OCI-LY3 (cell line): ENCODE measurements around the gene ETHE1.

Source experiments
- H2AFZ ChIP-seq: fragments of 200-600, 300-600 bp; shearing (Covaris generic); 2 replicates; pipeline ENCODE4 v1.6.0; 2014; ENCODE audit warnings: antibody characterized with exemption, low read depth, low read length
- H3K27ac ChIP-seq: fragments of 200-600, 300-600 bp; sonication (generic); 2 replicates; pipeline ENCODE4 v1.5.1; 2014; ENCODE audit warnings: mild to moderate bottlenecking, low read length, moderate library complexity, mixed read lengths
- H3K27me3 ChIP-seq: fragments of 200-600, 300-600 bp; sonication (generic); 2 replicates; pipeline ENCODE4 v1.6.1; 2014; ENCODE audit warnings: low read depth, low read length, mixed read lengths
- H3K36me3 ChIP-seq: fragments of 200-600, 300-600 bp; sonication (generic); replicated peaks from 2 replicates; pipeline ENCODE3; 2014; ENCODE audit warnings: low read depth, low read length, mixed read lengths
- H3K4me1 ChIP-seq: fragments of 300-600, 200-600 bp; sonication (generic); 2 replicates; pipeline ENCODE4 v1.6.1; 2014; ENCODE audit warnings: low read length, mixed read lengths
- H3K4me2 ChIP-seq: fragments of 200-600, 300-600 bp; sonication (generic); 2 replicates; pipeline ENCODE4 v1.6.1; 2014; ENCODE audit warnings: low read length, mixed read lengths
- H3K4me3 ChIP-seq: fragments of 300-600, 200-600 bp; sonication (generic); 2 replicates; pipeline ENCODE4 v1.5.1; 2014; ENCODE audit warnings: antibody characterized with exemption, mild to moderate bottlenecking, low read length, moderate library complexity
- H3K79me2 ChIP-seq: fragments of 300-600, 200-600 bp; shearing (Covaris generic); 2 replicates; pipeline ENCODE4 v1.6.1; 2014; ENCODE audit warnings: mild to moderate bottlenecking, low read length, mixed read lengths
- H3K9ac ChIP-seq: fragments of 300-600, 200-600 bp; shearing (Covaris generic); 2 replicates; pipeline ENCODE4 v1.6.0; 2014; ENCODE audit warnings: mild to moderate bottlenecking, low read length, moderate library complexity
- H3K9me3 ChIP-seq: fragments of 200-600, 300-600 bp; shearing (Covaris generic); 2 replicates; pipeline ENCODE4 v1.6.1; 2014; ENCODE audit warnings: low read length, mixed read lengths; ENCODE audit not compliant: insufficient read depth
- H4K20me1 ChIP-seq: fragments of 200-600, 300-600 bp; sonication (generic); 2 replicates; pipeline ENCODE4 v1.6.1; 2016; ENCODE audit warnings: low read length, mixed read lengths; ENCODE audit not compliant: insufficient read depth
- CTCF ChIP-seq: fragments of 200-600, 300-600 bp; sonication (generic); IDR thresholded peaks from 2 replicates; pipeline ENCODE4 v1.5.1; 2014; ENCODE audit warnings: antibody characterized with exemption, low read length, low read depth
- EZH2phosphoT487 ChIP-seq: fragments of 200-600 bp; shearing (Covaris generic); IDR thresholded peaks from 2 replicates; pipeline ENCODE4 v1.6.1; 2018; ENCODE audit warnings: antibody characterized with exemption, mixed run types, low read depth

ETHE1 gene

DNA sequence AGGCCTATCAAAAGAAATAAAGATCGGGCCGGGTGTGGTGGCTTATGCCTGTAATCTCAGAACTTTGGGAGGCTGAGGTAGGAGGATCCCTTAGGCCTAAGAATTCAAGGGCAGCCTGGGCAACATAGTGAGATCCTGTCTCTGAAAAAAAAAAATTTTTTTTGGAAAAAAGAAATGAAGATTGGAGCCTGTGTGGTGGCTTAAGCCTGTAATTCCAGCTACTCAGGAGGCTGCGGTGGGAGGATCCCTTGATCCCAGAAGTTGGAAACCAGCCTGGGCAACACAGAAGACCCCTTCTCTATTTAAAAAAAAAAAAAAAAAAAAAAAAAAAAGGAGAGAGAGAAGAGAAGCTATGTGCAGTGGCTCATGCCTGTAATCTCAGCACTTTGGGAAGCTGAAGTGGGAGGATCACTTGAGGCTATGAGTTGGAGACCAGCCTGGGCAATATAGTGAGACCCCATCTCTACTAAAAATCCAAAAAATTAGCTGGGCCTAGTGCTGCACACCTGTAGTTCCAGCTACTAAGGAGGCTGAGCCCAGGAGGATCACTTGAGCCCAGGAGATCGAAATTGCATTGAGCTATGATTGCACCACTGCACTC lies 46.9 kb downstream of the ETHE1 start:
- H3K27ac ChIP-seq: no peak overlapping the region
- H3K9me3 ChIP-seq: no peaks in the 10 kb centered on the region
- TF ChIP-seq CTCF: no peak
- no peak for TF ChIP-seq EZH2phosphoT487
- H4K20me1 ChIP-seq: no peaks in the 10 kb centered on the region
- H3K4me3 ChIP-seq: no peak overlapping the region
- peaks cover 18% of the 10 kb centered on the region for H3K36me3 ChIP-seq
- no peak overlapping the region for H2AFZ ChIP-seq
- no peak overlapping the region for H3K4me2 ChIP-seq
- H3K79me2 ChIP-seq: no peaks in the 10 kb centered on the region
- H3K27me3 ChIP-seq: no peaks in the 10 kb centered on the region
- no peak overlapping the region for H3K9ac ChIP-seq
- no peaks in the 10 kb centered on the region for H3K4me1 ChIP-seq

DNA sequence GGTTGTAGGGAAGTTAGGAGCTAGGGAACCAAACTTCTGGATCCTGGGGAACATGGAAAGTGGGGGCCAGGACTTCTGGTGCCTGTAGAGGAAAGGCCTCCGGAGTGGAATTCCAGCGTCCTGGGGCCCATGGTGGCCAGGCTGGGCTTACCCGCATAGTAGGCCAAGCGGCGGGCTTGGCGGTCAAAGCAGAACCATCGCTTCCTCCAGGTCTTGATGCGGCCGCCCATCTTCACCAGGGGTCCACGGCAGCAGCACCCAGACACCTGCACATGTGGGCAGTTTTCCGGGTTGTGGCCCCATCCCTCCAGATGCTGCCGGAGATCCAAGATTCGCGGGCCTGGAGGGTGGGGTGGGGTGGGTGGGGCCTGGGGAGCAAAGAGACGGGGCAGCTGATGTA lies 47.8 kb downstream of the ETHE1 start:
- Histone ChIP-seq H3K9me3 (no peaks in the 10 kb centered on the region), H3K4me2 (no peak overlapping the region), H4K20me1 (no peaks in the 10 kb centered on the region), H3K36me3 (peaks cover 26% of the 10 kb centered on the region), H3K4me1 (no peaks in the 10 kb centered on the region), H2AFZ (no peak overlapping the region), H3K27me3 (no peaks in the 10 kb centered on the region), H3K79me2 (no peaks in the 10 kb centered on the region), H3K9ac (no peak overlapping the region), H3K4me3 (no peak overlapping the region), H3K27ac (no peak overlapping the region)
- TF ChIP-seq CTCF (no peak), EZH2phosphoT487 (no peak)

- Histone ChIP-seq H3K9ac (no peak overlapping the region), H3K27me3 (no peaks in the 10 kb centered on the region), H2AFZ (no peak overlapping the region), H3K4me2 (no peak overlapping the region), H4K20me1 (no peaks in the 10 kb centered on the region), H3K36me3 (peaks cover 30% of the 10 kb centered on the region), H3K27ac (no peak overlapping the region), H3K4me3 (no peak overlapping the region), H3K9me3 (no peaks in the 10 kb centered on the region), H3K4me1 (no peaks in the 10 kb centered on the region), H3K79me2 (no peaks in the 10 kb centered on the region)
- TF ChIP-seq EZH2phosphoT487 (no peak), CTCF (no peak)
These were observed 48.7 kb downstream of the ETHE1 start for GRCh38 chr19:43478323-43478722.

DNA sequence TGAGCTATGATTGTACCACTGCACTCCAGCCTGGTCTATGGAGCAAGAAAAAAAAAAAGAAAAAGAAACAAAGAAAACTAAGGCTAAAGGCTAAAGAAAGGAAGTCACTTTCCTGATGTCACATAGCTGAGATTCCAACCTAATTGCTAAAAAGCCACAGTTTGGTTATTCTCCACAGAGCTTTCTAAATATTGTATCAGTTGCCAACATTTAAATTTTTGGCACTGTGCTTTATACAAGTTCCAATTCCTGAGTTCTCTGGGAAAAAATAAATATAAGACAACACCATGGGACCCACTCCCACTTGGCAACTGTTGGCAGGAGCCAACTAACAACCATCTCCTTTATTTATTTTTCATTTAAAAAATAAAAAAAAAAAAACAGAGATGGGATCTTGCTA lies 50.4 kb downstream of the ETHE1 start:
- no peak overlapping the region for H3K4me2 ChIP-seq
- H3K4me1 ChIP-seq: no peaks in the 10 kb centered on the region
- H4K20me1 ChIP-seq: no peaks in the 10 kb centered on the region
- no peaks in the 10 kb centered on the region for H3K9me3 ChIP-seq
- no peak overlapping the region for H3K27ac ChIP-seq
- no peak for TF ChIP-seq CTCF
- no peak for TF ChIP-seq EZH2phosphoT487
- H3K27me3 ChIP-seq: no peaks in the 10 kb centered on the region
- H3K9ac ChIP-seq: no peak overlapping the region
- H3K36me3 ChIP-seq: peaks cover 27% of the 10 kb centered on the region
- H2AFZ ChIP-seq: no peak overlapping the region
- no peaks in the 10 kb centered on the region for H3K79me2 ChIP-seq
- H3K4me3 ChIP-seq: no peak overlapping the region
